GM18873 (cell line): ENCODE data around the gene TRIO.
"Not testable (repeated sequence)": the region's sequence is repeated elsewhere in the genome, so short reads cannot be mapped to it uniquely, and the experiment has no call there.

Source experiments
- ATAC-seq: cut with Tn5 transposase; IDR thresholded peaks from one replicate; pipeline ENCODE4 v1.9.1; 2021; ENCODE audit warnings: mild to moderate bottlenecking, moderate library complexity, moderate number of reproducible peaks; ENCODE audit not compliant: unreplicated experiment, low FRiP score

Gene TRIO

GRCh38 chr5:14364576-14365472 lies 221.7 kb downstream of the TRIO start:
- ATAC-seq = no peak

GRCh38 chr5:14365831-14366430 lies 222.8 kb downstream of the TRIO start:
- ATAC-seq = no peak

DNA sequence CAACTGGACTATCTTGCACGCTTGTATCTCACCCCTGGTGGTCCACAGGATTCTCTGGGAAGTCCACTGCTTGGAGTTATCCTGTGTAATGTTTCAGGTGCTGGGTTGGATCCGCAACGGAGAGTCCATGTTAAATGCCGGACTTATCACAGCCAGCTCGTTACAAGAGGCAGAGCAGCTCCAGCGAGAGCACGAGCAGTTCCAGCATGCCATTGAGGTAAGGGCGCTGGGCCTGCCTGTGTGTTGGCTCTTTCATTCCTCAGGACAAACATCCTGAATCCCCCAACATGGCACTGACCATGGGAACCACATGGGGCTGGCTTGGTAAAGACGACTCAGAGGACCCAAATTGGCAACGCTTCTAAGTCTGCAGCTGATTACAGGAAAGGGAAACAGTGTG lies 223.6 kb downstream of the TRIO start:
- no peak for ATAC-seq

GRCh38 chr5:14367364-14367763 lies 224.2 kb downstream of the TRIO start:
- ATAC-seq = no peak

DNA sequence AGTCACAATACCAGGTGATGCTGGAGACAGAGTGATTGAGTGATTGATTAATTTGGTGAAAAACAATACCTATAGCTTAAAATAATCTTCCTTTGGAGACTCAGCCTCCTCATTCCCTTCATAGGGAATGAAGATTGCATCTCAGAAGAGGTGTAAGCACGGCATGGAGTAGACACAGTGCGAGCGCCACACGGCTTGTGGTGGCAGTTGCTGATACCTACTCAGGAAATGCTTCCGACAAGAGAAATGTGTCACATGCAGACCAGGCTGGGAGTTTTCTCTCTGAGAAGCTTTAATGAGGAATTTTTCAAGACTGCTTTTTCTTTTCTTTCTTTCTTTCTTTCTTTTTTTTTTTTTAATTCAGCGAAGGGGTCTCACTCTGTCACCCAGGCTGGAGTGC lies 226.6 kb downstream of the TRIO start:
- no peak for ATAC-seq

- no peak for ATAC-seq
These were observed 227.2 kb downstream of the TRIO start for GRCh38 chr5:14370386-14370785.

GRCh38 chr5:14373685-14374084 lies 230.5 kb downstream of the TRIO start:
- ATAC-seq = no peak

GRCh38 chr5:14374100-14374499 lies 231.0 kb downstream of the TRIO start:
- ATAC-seq = no peak

DNA sequence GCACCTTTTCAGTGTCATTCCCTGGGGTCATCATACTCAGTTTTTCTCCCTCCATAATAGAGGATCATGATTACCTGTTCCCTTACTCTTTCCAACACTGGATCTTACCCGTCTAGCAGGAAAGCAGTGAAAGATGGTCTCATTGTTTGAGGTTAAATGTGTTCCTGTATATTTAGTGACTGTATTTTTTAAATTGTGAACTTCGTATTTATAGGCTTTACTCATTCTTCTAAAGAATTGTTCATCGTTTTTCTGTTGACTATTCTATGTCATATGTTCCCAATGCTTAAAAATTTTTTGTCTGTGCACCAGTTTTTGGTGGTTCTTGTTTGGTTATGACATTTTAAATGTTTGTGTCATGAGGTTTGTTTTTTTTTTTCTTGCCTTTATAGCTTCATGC lies 233.6 kb downstream of the TRIO start:
- ATAC-seq = no peak

DNA sequence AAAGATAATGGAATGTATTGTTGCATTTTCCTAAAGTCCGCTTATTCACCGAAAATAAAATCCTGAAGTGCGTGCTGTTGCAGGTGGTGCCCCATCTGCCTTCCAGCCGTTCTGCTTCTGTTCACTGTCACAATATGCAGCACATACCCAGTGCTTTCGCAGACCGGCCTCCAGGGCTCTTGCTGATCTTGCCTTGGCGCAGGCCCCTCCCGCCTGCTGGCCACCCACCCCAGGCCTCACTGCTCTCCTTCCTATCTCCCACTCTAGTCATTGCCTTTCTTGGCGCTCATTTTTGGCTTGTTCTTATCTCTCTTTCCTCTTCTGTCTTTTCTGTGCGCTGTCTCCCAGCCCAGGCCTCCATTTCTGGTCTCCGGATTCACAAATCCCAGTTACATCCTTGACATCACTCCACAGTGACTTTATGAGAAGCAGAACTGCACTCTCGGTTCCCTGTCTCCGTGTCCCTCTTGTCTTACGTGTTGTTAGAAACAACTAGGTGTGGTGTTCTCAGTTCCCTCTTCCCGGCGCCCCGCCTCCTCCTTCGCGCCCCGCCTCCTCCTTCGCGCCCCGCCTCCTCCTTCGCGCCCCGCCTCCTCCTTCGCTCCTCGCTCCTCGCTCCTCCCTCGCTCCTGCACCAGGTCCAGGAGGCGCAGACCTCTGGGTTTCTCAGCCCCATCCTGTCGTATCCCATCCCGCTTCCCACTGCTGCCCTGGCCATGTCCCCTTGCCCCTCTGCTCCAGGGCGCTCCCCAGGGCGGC lies 236.8 kb downstream of the TRIO start:
- no peak for ATAC-seq

DNA sequence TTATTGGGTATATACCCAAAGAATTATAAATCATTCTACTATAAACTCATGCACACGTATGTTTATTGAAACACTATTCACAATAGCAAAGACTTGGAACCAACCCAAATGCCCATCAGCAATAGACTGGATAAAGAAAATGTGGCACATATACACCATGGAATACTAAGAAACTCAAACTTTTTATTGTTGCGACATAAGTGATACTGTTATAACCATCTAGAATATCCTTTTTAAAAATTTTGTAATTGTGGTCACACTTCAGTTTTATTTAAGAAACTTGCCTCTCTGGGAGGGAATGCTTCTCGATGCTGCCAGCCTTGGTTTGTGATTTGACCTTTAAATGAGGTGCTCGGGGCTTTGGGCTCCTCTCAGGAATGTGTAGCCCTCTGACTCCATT lies 237.6 kb downstream of the TRIO start:
- ATAC-seq = no peak

GRCh38 chr5:14382640-14383039 lies 239.5 kb downstream of the TRIO start:
- ATAC-seq = no peak

- no peak for ATAC-seq
These were observed 240.8 kb downstream of the TRIO start for GRCh38 chr5:14383923-14384322.

- no peak for ATAC-seq
These were observed 241.9 kb downstream of the TRIO start for GRCh38 chr5:14385019-14385418.

DNA sequence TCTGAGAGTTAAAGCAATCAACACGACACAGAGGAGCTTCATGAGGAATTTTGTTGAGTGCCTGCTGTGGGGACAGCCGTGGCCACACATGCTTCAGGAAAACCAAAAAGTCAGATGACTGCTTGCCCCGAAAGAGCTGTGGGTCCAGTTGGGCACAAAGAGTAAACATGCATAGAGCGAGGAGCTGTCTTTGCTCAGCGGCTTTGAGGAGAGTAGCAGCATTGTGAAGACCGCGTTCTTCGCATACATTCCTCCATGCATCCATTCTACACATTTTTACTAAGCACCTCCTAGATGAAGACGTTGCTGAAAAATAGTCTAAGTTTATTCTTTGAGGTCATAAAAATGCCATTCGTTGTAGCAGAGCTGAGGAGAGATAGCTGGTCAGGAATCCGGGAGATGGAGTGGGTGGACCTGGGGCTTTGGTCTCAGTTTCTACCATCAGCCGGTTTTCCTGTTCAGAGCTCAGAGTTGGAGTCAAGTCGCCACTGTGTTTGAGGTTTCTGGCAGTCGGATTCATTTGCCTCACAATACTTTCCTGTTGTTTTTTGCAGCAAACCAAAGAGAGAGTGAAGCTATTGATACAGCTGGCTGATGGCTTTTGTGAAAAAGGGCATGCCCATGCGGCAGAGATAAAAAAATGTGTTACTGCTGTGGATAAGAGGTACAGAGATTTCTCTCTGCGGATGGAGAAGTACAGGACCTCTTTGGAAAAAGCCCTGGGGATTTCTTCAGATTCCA lies 243.9 kb downstream of the TRIO start:
- ATAC-seq = no peak

DNA sequence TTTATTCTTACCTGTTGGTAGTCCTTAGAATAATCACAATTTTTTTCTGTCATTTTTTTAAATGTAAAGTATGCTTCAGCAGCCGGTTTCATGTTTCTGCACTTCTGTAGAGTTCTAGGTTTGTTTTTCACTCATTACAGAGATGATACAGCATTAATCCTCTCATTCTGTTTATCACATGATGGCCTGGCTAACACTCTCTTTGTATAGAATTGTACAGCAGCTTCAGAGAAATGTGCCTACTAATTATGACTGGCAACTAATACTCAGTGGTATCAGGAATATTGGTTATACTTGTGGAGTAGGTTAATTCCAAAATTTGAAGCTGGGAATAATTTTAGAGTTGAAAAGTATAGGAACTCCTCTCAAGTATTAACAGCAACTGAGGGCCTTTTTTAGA lies 245.6 kb downstream of the TRIO start:
- no peak for ATAC-seq

DNA sequence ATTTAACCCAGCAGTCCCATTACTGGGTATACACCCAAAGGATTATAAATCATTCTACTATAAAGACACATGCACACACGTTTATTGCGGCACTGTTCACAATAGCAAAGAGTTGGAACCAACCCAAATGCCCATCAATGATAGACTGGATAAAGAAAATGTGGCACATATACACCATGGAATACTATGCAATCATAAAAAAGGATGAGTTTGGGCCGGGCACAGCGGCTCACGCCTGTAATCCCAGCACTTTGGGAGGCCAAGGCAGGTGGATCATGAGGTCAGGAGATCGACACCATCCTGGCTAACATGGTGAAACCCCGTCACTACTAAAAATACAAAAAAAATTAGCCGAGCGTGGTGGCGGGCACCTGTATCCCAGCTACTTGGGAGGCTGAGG lies 249.4 kb downstream of the TRIO start:
- not testable (repeated sequence) for ATAC-seq

DNA sequence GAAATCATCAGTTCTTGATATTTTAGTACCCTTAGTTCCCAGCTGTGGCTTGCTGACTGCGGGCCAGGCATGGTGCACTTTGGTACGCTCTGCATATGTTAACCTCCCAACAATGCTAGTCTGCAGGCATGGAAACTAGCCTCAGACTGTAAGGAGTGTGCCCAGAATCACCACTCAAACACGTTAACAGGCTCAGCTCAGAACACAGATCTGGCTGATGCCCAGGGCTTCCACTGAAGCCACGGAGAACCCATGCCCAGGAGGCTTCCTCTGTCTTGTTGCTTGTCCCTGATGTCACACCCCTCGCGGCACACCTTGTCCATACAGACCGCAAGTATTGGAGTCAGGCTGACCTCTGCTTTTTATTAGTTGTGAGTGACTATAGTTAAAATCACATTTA lies 251.2 kb downstream of the TRIO start:
- ATAC-seq = no peak

DNA sequence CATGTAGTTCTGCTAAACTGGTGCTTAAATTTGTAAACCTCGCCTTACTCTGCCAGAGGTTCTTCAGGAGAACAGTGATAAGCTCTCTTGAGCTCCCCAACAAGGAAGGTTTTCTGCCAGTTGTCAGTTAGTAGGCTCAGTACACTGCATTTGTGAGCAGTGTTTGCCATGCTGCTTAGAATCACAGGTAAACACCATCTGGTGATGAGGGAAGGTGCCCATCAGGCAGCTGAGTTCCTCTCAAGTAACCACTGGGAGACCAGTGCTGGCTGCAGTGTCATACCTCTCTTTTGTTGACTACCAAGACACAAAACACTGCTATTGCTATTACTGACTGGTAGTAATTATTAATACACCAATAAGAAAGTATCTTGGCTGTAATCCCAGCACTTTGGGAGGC lies 252.3 kb downstream of the TRIO start:
- no peak for ATAC-seq

DNA sequence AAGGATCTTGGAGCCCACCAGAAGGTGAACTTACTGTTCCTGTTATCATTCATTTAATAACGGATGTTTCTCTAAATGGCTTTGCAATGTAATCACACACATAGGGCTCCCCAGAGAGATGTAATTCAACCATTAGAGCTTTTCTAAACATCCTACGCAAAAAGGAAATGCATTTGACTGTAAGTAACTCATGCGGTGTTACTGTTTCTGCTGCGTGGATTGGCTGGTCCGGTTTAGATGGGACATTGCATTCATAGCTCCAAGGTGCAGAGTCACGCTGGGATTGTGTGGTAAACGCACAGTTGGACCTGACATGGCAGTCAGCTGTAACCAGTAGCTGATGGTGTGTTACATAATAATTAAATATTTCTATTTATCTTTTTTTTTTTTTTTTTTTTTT lies 252.9 kb downstream of the TRIO start:
- no peak for ATAC-seq

GRCh38 chr5:14396737-14397136 lies 253.6 kb downstream of the TRIO start:
- ATAC-seq = no peak
